GM21367 (cell line): ENCODE measurements around the gene NOM1.

Source experiments
- ATAC-seq: cut with Tn5 transposase; IDR thresholded peaks from one replicate; pipeline ENCODE4 v1.9.1; 2021; ENCODE audit not compliant: unreplicated experiment

NOM1 gene

GRCh38 chr7:157014635-157015555 is 65.4 kb downstream of the NOM1 start:
- no peak for ATAC-seq

GRCh38 chr7:157016024-157016351 is 66.5 kb downstream of the NOM1 start:
- ATAC-seq = peak; percentile 4

- ATAC-seq = peak; percentile 74
Observed at GRCh38 chr7:157016352-157017041, 67.0 kb downstream of the NOM1 start.

DNA sequence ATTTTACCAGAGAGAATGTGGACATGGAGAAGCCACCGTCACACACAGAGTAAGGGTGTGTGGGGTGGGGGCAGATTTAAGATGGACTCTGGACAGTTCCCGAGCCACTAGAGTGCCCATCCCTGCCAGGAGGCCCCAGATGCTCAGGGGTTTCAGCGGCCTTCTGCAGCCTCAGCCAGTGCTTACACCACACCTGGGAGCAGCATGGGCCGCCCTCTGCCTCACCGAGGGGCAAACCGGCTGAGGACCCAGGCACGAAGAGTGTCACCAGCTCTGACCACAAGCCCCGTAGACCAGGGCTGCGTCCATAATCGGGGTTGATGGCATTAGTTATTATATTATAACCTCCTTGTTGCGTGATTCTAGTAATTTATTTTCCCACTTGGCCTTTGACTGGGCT is 67.6 kb downstream of the NOM1 start:
- ATAC-seq = no peak

DNA sequence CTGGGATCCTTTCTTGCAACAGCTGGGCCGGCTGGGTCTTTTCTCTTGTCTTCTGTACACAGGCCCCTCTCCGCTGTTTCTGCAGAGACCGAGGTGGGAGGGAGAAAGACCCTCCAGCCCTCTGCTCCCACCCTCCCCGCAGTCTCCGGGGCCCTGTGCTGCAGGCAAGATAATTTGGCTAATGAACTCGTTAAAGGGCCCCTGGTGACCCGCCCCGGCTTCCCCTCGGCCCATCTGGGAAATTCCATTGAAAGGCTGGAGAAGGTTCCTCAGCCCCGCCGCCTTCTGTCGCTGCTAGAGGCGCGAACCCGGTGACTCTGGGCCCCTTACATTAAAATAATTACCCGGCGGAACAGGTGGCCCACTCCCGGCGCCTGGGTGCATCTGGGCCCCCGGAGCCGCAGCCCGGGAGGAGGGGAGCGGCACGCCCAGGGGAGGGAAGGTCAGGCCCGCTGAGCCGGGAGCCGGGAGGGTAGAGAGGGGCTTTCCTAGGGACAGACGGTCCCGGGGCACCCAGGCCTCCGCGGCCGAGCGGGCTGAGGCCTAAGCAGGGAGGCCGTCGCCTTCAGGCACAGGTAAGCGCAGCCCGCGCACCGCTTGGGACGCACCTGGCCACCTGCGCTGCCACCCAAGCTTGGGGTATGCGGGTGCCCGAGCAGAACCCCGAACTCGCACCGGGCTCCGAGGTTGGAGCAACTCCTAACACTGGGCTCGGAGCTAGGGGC is 68.3 kb downstream of the NOM1 start:
- ATAC-seq = no peak

DNA sequence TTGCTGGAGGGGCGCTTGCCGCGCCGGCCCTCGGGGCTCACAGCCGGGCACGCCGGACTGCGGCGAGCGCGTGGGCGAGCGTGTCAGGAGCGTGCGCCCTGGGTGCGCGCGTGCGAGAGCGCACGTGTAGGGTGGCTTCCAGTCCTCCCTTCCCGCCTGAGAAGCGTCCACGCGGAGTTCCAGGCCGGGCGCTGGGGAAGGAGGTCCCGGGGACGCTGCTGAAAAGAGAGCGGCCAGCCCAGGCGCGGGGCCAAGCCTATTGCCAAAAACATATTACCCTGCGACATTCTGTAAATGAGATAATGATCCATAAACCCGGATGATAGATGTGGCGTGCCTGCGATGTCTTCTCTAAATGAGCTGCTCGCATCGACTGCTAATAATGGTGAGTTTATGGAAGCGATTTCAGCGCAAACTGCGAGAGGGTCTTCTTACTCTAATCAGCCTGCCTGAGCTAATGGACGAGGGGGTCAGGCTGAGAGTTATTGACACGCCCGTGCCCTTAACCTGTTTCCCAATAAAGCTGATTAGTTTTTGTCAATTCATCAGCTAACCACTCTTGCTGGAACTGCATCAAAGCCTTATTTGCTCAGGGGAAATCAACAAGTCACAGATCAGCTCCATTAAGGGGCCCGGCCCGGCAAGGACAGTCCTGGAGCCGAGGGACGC is 69.0 kb downstream of the NOM1 start:
- no peak for ATAC-seq

GRCh38 chr7:157018997-157019608 is 69.6 kb downstream of the NOM1 start:
- ATAC-seq = no peak

DNA sequence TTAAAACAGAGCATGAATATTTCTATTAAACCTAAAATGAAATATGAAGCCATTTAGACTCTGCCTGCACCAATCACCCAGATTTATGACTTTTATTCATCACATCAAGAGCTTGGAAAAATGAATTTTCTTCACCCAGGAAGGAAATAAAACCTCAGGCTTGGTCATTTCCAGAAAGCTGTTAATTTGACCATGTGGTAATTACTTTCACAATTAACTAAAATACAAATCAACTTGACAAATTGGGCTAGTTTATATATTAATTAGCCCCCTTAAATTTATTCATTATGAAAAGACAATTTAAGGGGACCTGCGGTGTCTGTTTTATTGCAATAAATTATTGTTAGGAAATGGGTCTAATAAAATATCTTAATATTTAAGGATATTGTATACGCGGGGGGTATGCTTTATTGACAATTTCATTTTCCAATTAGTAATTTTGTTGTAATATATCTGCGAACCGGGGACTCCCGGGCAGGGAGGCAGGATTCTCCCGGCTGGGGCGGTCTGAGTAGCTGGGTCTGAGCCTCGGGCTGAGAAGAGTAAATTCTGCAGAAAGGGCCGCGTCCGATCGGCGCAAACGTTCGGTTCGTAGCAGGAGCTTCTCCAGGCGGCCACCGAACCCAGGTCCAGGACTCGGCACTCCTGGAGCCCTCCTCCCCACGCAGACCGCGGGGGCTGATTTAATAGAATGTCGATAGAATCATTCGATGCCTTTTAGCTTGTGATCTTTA is 70.4 kb downstream of the NOM1 start:
- no peak for ATAC-seq

GRCh38 chr7:157020514-157021070 is 71.1 kb downstream of the NOM1 start:
- ATAC-seq = no peak

DNA sequence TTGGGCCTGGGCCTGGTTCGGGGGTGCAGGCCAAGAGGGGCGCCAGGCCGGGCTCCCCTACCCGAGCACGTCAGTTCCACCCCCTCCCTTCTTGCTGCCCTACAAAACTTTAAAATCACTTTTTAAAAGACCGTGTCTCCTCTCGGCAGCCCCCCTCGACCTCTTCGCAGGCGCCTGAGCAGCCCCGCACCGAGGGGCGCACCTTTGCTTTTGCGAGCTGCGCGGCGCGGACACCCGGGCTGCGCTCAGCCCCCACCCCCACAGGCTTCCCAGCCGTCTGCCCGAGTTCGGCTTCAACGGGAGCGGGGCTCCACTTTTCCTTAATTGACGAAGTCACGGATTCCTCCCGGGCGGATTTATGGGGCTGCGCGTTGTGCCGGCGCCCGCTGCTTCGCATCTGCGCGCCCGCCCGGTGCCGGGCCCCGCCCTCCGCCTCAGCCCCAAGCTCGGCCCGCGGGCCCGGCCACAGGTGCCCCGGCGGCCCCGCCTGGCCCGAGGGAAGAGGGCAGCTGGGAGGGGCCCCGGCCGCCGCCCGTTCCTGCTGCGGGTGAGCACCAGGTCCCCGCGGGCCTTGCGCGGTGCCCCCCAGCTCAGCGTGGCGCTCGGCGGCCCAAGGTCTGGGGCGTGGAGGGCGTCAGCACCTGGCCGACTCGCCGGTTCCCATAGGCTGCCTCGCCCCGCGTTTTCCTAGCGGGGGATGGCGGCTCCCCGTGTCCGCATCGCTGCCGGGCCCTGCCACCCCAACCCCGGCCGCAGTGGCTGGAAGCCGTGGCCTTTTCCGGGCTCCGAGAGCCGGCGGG is 71.8 kb downstream of the NOM1 start:
- no peak for ATAC-seq

- ATAC-seq = no peak
Observed at GRCh38 chr7:157021871-157022680, 72.6 kb downstream of the NOM1 start.
